SH-SY5Y (cell line): ENCODE measurements around the gene GNLY.

Experiments
- GATA2 ChIP-seq: IDR thresholded peaks from 2 replicates; pipeline ENCODE4 v1.6.1; 2011; ENCODE audit warnings: mild to moderate bottlenecking, low read depth, low read length
- GATA3 ChIP-seq: IDR thresholded peaks from 2 replicates; pipeline ENCODE4 v1.6.1; 2011; ENCODE audit warnings: low read depth, mild to moderate bottlenecking, low read length, moderate library complexity

GNLY gene

GRCh38 chr2:85708641-85709040, 14.5 kb downstream of the GNLY start:
- TF ChIP-seq GATA3 (no peak), GATA2 (no peak)

DNA sequence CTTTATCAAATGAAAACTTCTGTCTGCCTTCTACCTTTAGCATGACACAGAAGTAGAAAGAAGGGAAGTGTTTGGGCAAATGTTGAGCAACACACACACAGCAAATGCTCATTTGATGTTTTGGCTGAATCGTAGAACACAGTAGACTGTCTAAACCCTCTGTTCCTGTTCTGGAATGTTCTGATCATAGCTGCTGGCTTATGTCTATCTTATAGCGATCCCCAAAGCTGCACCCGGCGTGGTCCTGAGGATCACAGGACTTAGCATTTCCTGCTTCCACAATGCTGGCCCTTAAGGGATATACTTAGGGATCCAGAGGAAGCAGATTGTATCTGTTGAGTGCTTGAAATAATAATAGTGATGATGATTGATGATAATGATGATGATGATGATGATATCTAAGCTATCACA, 15.2 kb downstream of the GNLY start:
- TF ChIP-seq GATA3: no peak
- TF ChIP-seq GATA2: no peak

- no peak for TF ChIP-seq GATA2
- no peak for TF ChIP-seq GATA3
Observed at GRCh38 chr2:85710687-85711577, 16.8 kb downstream of the GNLY start.

DNA sequence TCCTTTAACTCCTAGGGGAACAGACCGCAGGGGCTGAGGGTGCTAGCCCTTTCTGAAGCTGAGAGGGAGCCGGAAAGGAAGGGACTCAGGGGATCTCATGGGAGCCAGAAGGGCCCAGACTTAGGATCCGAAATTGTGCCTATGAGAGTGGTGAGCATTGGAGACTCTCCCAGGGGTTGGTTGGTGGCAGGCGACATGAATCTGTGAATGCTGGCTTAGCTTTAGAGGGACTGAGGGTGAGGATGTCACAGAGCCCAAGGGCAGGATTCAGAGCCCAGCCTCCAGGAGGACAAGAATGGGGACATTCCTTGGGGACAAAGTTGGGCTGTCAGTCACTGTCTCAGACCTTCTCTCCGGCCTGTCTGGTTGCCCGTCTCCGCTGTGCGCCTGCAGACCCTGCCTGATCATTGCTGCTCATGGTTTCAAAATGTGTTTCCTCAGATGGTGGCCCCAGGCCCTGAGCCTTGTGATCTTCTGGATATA, 17.5 kb downstream of the GNLY start:
- TF ChIP-seq GATA2 (no peak), GATA3 (no peak)

- TF ChIP-seq GATA3: no peak
- TF ChIP-seq GATA2: no peak
Observed at GRCh38 chr2:85712336-85712735, 18.2 kb downstream of the GNLY start.

GRCh38 chr2:85712849-85713612, 18.9 kb downstream of the GNLY start:
- TF ChIP-seq GATA2: no peak
- TF ChIP-seq GATA3: no peak

- no peak for TF ChIP-seq GATA3
- no peak for TF ChIP-seq GATA2
Observed at GRCh38 chr2:85713836-85714235, 19.7 kb downstream of the GNLY start.

GRCh38 chr2:85714841-85715240, 20.7 kb downstream of the GNLY start:
- no peak for TF ChIP-seq GATA2
- TF ChIP-seq GATA3: no peak

DNA sequence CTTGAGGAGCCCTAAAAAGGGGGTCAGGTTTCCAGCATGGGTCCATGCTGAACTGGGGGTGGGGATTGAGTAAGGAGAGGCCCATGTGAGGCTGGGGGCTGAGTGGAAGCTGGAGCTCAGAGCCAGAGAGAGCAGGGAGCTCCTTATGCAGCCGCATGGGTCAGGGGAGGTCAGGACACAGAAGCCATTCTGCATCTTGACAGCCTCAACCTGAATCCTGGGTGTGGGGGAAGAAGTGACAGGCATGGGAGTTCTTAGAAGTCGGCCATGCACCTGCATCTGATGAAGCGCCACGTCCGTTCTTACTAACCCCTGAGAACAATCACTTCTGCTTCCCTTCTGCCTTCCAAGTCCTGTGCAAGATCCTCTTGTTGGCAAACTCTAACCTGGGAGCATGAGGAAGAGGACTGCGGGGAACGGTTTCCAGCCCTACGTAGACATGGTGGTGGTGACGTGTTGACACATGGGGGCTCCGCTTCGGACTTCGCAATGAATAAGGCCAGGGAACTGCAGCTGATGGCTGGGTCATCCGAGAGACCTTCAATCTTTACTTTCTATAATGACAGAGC, 22.3 kb downstream of the GNLY start:
- TF ChIP-seq GATA2 (no peak), GATA3 (no peak)

DNA sequence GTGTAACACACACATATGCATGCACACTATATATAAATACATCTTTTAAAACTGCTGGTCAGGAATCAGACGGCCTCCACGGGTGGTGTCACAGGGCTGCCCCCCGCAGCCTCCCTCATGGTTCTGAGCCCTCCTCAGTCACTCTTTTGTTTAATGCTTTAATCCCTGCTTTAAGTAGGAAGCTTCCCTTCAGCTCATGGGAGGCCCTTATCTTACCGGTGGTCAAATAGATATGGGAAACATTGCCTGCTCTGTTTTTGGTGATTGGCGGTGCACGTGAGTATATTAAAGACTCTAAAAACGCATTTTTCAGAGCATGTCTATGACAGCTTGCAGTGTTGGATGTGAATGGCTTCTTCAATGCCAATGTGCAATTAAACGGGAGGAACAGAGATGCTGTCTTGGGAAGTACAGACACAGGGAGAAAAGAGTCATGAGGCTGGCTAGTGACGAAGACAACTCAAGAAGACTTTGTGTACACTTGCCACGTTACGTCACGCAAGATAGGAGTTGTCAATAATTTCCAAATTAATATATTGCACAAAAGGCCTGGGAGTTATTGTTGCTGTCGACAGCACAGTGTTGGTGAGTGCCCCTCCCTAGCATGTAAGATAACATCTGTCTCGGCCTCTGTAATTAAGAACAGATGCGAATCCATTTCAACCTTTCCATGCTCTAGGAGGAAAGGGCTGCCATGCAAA, 23.3 kb downstream of the GNLY start:
- TF ChIP-seq GATA2 (peak; percentile 96), GATA3 (peak; percentile 87)

- TF ChIP-seq GATA2: no peak
- no peak for TF ChIP-seq GATA3
Observed at GRCh38 chr2:85718009-85718391, 23.8 kb downstream of the GNLY start.

- TF ChIP-seq GATA3 (no peak), GATA2 (no peak)
Observed at GRCh38 chr2:85718885-85719492, 24.8 kb downstream of the GNLY start.

DNA sequence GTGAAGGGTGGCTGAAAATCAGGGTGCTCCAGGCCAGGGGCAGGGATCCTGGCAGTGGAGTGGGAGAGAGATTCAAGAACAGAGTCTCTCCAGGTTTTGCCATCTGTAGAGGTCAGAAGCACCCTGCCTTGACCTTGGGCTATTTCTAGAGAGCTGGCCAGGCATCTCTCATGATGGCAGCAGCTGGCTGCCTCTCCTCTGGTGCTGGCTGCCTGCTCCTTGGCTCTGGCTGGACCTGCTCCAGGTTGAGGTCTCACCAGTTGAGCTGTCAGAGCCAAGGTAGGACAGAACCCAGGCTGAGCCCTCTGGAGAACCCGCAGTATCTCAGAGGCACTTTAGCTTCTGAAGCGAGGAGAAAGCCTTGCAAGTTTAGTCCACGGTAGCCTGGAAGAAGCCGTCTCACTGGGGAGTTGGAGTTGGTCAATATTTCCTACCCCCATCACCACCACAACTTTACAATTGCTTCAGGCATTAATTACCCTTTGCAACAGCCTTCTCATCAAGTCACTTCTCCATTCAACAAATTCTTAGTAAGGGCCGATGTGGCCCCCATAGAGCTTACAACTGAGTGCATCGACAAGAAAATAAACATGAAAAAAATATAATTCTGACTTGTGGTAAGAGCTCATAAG, 25.6 kb downstream of the GNLY start:
- TF ChIP-seq GATA2 (no peak), GATA3 (no peak)

- TF ChIP-seq GATA2 (no peak), GATA3 (no peak)
Observed at GRCh38 chr2:85720533-85720932, 26.4 kb downstream of the GNLY start.
